SK-N-SH (cell line): ENCODE measurements around the gene CDH12. TPM values are rescaled to one million over a fixed set of nuclear protein-coding genes. Genes with fewer than 3 reads are reported as not detected.

Source experiments
- CTCF ChIA-PET: fragments of 300-600, 350-600 bp; formaldehyde crosslinking; extraction: SDS; loops from one replicate; lab custom pipeline; 2021; lab: Yijun Ruan, JAX
- POLR2A ChIA-PET: fragments of 350-600 bp; sonication (Branson Sonifier 250); formaldehyde crosslinking; extraction: SDS; loops from one replicate; lab custom pipeline; 2020; ENCODE audit warnings: antibody characterized with exemption, inconsistent platforms; lab: Yijun Ruan, JAX
- DNase-seq: peaks from one replicate; pipeline ENCODE4 v3.0.0; 2012
- H2AFZ ChIP-seq: fragments of 200-600 bp; sonication (generic); 2 replicates; pipeline ENCODE4 v1.8.1; 2016; ENCODE audit warnings: antibody characterized with exemption, mild to moderate bottlenecking, low read depth
- H3F3A ChIP-seq: fragments of 200-600 bp; sonication (generic); replicated peaks from 2 replicates; pipeline ENCODE3; 2016; ENCODE audit warnings: antibody characterized with exemption, mild to moderate bottlenecking; ENCODE audit not compliant: insufficient read depth
- H3K27ac ChIP-seq, 2 experiments: fragments of 200-500 bp in 1 of 2; fragments of 200-600 bp in 1 of 2; sonication (Bioruptor generic) in 1 of 2; sonication (generic), shearing (Covaris generic) in 1 of 2; 2 replicates each; pipeline versions ENCODE4 v1.5.1 to v1.6.1; 2014 to 2016; ENCODE audit warnings: low read depth in 2 of 2, inconsistent platforms in 1 of 2, low read length in 1 of 2, mild to moderate bottlenecking in 1 of 2, mixed read lengths in 1 of 2
- H3K27me3 ChIP-seq: fragments of 200-600 bp; sonication (generic), shearing (Covaris generic); 2 replicates; pipeline ENCODE4 v1.6.1; 2016; ENCODE audit warnings: mixed run types; ENCODE audit not compliant: insufficient read depth
- H3K36me3 ChIP-seq, 2 experiments: fragments of 200-500 bp in 1 of 2; fragments of 200-600 bp in 1 of 2; sonication (Bioruptor generic) in 1 of 2; sonication (generic) in 1 of 2; replicated peaks in 1 of 2; 2 replicates each; pipeline versions ENCODE3 to v1.5.1; 2014 to 2016; ENCODE audit warnings: low read length in 1 of 2, mild to moderate bottlenecking in 1 of 2; ENCODE audit not compliant: insufficient read depth in 2 of 2, control insufficient read depth in 1 of 2
- H3K4me1 ChIP-seq, 2 experiments: fragments of 200-500 bp in 1 of 2; fragments of 200-600 bp in 1 of 2; sonication (Bioruptor generic) in 1 of 2; sonication (generic), shearing (Covaris generic) in 1 of 2; 2 replicates each; pipeline versions ENCODE4 v1.5.1 to v1.6.1; 2014 to 2016; ENCODE audit warnings: low read depth in 1 of 2, low read length in 1 of 2, mixed run types in 1 of 2; ENCODE audit not compliant: insufficient read depth in 2 of 2, control insufficient read depth in 1 of 2
- H3K4me2 ChIP-seq: fragments of 200-600 bp; sonication (generic), shearing (Covaris generic); 2 replicates; pipeline ENCODE4 v1.6.1; 2017; ENCODE audit warnings: mixed run types
- H3K4me3 ChIP-seq, 2 experiments: fragments of 200-500 bp in 1 of 2; fragments of 200-600 bp in 1 of 2; sonication (Bioruptor generic) in 1 of 2; sonication (generic), shearing (Covaris generic) in 1 of 2; 2 replicates each; pipeline versions ENCODE4 v1.5.1 to v1.8.1; 2014 to 2016; ENCODE audit warnings: low read depth in 2 of 2, inconsistent platforms in 1 of 2, low read length in 1 of 2, mild to moderate bottlenecking in 1 of 2, mixed read lengths in 1 of 2, moderate library complexity in 1 of 2
- H3K79me2 ChIP-seq: fragments of 200-600 bp; sonication (generic); 2 replicates; pipeline ENCODE4 v1.8.1; 2017; ENCODE audit warnings: mild to moderate bottlenecking; ENCODE audit not compliant: insufficient read depth
- H3K9ac ChIP-seq: fragments of 200-600 bp; sonication (generic); 2 replicates; pipeline ENCODE4 v1.6.1; 2017; ENCODE audit warnings: mixed run types
- H3K9me2 ChIP-seq: fragments of 200-600 bp; sonication (generic); 2 replicates; pipeline ENCODE4 v1.6.1; 2017; ENCODE audit warnings: mixed run types
- H3K9me3 ChIP-seq: fragments of 200-600 bp; sonication (generic); 2 replicates; pipeline ENCODE4 v1.6.1; 2017; ENCODE audit warnings: mixed run types, mild to moderate bottlenecking, moderate library complexity
- H4K20me1 ChIP-seq: fragments of 200-600 bp; sonication (generic); 2 replicates; pipeline ENCODE4 v1.6.1; 2017; ENCODE audit warnings: mild to moderate bottlenecking, mixed run types; ENCODE audit not compliant: insufficient read depth
- CHD2 ChIP-seq: fragments of 150-350 bp; IDR thresholded peaks from 2 replicates; pipeline ENCODE4 v1.6.1; 2018; ENCODE audit warnings: low read length; ENCODE audit not compliant: partially characterized antibody
- CTCF ChIP-seq: fragments of 200-600 bp; sonication (generic); IDR thresholded peaks from 2 replicates; pipeline ENCODE4 v1.6.1; 2017; ENCODE audit warnings: antibody characterized with exemption, mild to moderate bottlenecking, moderate library complexity
- ELF1 ChIP-seq: IDR thresholded peaks from 2 replicates; pipeline ENCODE4 v1.4.0; 2012
- EZH2phosphoT487 ChIP-seq: fragments of 200-600 bp; sonication (generic); IDR thresholded peaks from 2 replicates; pipeline ENCODE4 v1.6.1; 2017; ENCODE audit warnings: low read depth, mixed run types, mild to moderate bottlenecking, antibody characterized with exemption, moderate library complexity, borderline replicate concordance
- FOSL2 ChIP-seq: IDR thresholded peaks from 2 replicates; pipeline ENCODE4 v1.4.0; 2012; ENCODE audit warnings: low read depth, mild to moderate bottlenecking, moderate library complexity, borderline replicate concordance
- FOXJ3 ChIP-seq: sonication (generic); formaldehyde crosslinking; IDR thresholded peaks from 2 replicates; pipeline ENCODE4 v1.5.1; 2020; ENCODE audit warnings: mild to moderate bottlenecking, missing genetic modification reagents
- GABPA ChIP-seq: IDR thresholded peaks from 2 replicates; pipeline ENCODE4 v1.4.0; 2012; ENCODE audit warnings: low read depth, mild to moderate bottlenecking
- GATA2 ChIP-seq: sonication (generic); formaldehyde crosslinking; IDR thresholded peaks from 2 replicates; pipeline ENCODE4 v1.5.0; 2020; ENCODE audit warnings: mild to moderate bottlenecking, missing genetic modification reagents
- IRF3 ChIP-seq: fragments of 150-350 bp; IDR thresholded peaks from 2 replicates; pipeline ENCODE4 v1.6.1; 2016; ENCODE audit warnings: mild to moderate bottlenecking, low read depth, low read length
- MAX ChIP-seq: IDR thresholded peaks from 2 replicates; pipeline ENCODE4 v1.4.0; 2012; ENCODE audit warnings: low read depth
- MXI1 ChIP-seq: IDR thresholded peaks from 2 replicates; pipeline ENCODE4 v1.6.1; 2012; ENCODE audit warnings: mild to moderate bottlenecking, low read depth, low read length, improper control_type of control experiment
- NFIC ChIP-seq: IDR thresholded peaks from 2 replicates; pipeline ENCODE4 v1.4.0; 2012; ENCODE audit warnings: borderline replicate concordance
- NRF1 ChIP-seq: IDR thresholded peaks from 2 replicates; pipeline ENCODE4 v1.6.1; 2012; ENCODE audit warnings: low read depth, mild to moderate bottlenecking, low read length
- PBX3 ChIP-seq: IDR thresholded peaks from 2 replicates; pipeline ENCODE4; 2012
- POLR2AphosphoS5 ChIP-seq: IDR thresholded peaks from 2 replicates; pipeline ENCODE4 v1.6.1; 2012; ENCODE audit warnings: low read depth, low read length
- RCOR1 ChIP-seq: fragments of 150-350 bp; IDR thresholded peaks from 2 replicates; pipeline ENCODE4 v1.6.1; 2017; ENCODE audit warnings: antibody characterized with exemption, low read length
- REST ChIP-seq: IDR thresholded peaks from 2 replicates; pipeline ENCODE4 v1.6.1; 2012; ENCODE audit warnings: mild to moderate bottlenecking, low read depth, low read length, moderate library complexity
- SIN3A ChIP-seq: IDR thresholded peaks from 2 replicates; pipeline ENCODE4 v1.6.1; 2012; ENCODE audit warnings: low read depth, mild to moderate bottlenecking, low read length, moderate library complexity, borderline replicate concordance
- SMC3 ChIP-seq: IDR thresholded peaks from 2 replicates; pipeline ENCODE4 v1.6.1; 2012; ENCODE audit warnings: low read depth, low read length, improper control_type of control experiment
- TAF1 ChIP-seq: IDR thresholded peaks from 2 replicates; pipeline ENCODE4 v1.6.1; 2012; ENCODE audit warnings: low read depth, mild to moderate bottlenecking, low read length, moderate library complexity, borderline replicate concordance
- TCF12 ChIP-seq: IDR thresholded peaks from 2 replicates; pipeline ENCODE4 v1.4.0; 2012
- TEAD4 ChIP-seq: IDR thresholded peaks from 2 replicates; pipeline ENCODE4 v1.4.0; 2012; ENCODE audit warnings: mild to moderate bottlenecking, borderline replicate concordance; ENCODE audit not compliant: insufficient read depth
- USF2 ChIP-seq: fragments of 150-350 bp; IDR thresholded peaks from 2 replicates; pipeline ENCODE4 v1.6.1; 2017; ENCODE audit warnings: antibody characterized with exemption, low read length, low read depth, borderline replicate concordance
- YY1 ChIP-seq: IDR thresholded peaks from 2 replicates; pipeline ENCODE4 v1.4.0; 2012; ENCODE audit warnings: low read depth, mild to moderate bottlenecking
- WGBS: methylation state at CpG from one replicate; pipeline ENCODE4 v1.1.6; 2017; ENCODE audit warnings: low lambda C conversion rate; 5-methylcytosine and 5-hydroxymethylcytosine counted together
- polyA plus RNA-seq, 3 experiments: library from polyadenylated mRNA; depleted of rRNA; stranded (reverse); fragments of >200 nt; gene quantifications; 2 replicates each; pipeline ENCODE4 v1.2.3, GENCODE V29; 2012

Gene CDH12
- polyA plus RNA-seq, 1 of the 3 experiments (the other 2 are of a cell fraction): not detected

GRCh38 chr5:22471154-22471553 lies 382.0 kb downstream of the CDH12 start (continued):
- TF ChIP-seq REST (no peak), CHD2 (no peak), SMC3 (no peak), MAX (no peak), TCF12 (no peak), GABPA (no peak), PBX3 (no peak), MXI1 (no peak)

- DNase-seq: no peak
- Histone ChIP-seq H3K36me3 (no peaks in the 10 kb centered on the region), H3K9ac (no peak overlapping the region), H3K27me3 (no peaks in the 10 kb centered on the region), H3K4me1 (no peaks in the 10 kb centered on the region), H3K27ac (no peak overlapping the region), H3K9me3 (no peaks in the 10 kb centered on the region), H3K4me2 (no peak overlapping the region), H4K20me1 (no peaks in the 10 kb centered on the region), H3K4me3 (no peak overlapping the region), H3F3A (no peaks in the 10 kb centered on the region), H3K9me2 (no peaks in the 10 kb centered on the region), H3K79me2 (no peaks in the 10 kb centered on the region), H2AFZ (no peak overlapping the region)
- TF ChIP-seq SMC3: no peak
- no peak for TF ChIP-seq FOSL2
- no peak for TF ChIP-seq EZH2phosphoT487
- TF ChIP-seq NFIC: no peak
- no peak for TF ChIP-seq POLR2AphosphoS5
- no peak for TF ChIP-seq TAF1
- TF ChIP-seq TEAD4: no peak
- no peak for TF ChIP-seq ELF1
- TF ChIP-seq FOXJ3 (CRISPR knock-in tag): no peak
- no peak for TF ChIP-seq YY1
- TF ChIP-seq USF2: no peak
- no peak for TF ChIP-seq CTCF
- TF ChIP-seq NRF1: no peak
- TF ChIP-seq IRF3: no peak
- no peak for TF ChIP-seq GATA2 (CRISPR knock-in tag)
- TF ChIP-seq RCOR1: no peak
- no peak for TF ChIP-seq SIN3A
- WGBS: 6% methylated on average over 3 of the region's 3 CpGs
- CTCF ChIA-PET: no interaction called here
- POLR2A ChIA-PET: no interaction called here
Measured at GRCh38 chr5:22470408-22470807, 382.7 kb downstream of the CDH12 start.
